Measurements from ENCODE around the gene MRPS6. TPM values are rescaled to one million over a fixed set of nuclear protein-coding genes. Genes with fewer than 3 reads are reported as not detected.

The MRPS6 gene
- total and polyA plus RNA-seq, 12 donors: 25.4 to 135 (median 83.6) TPM

DNA sequence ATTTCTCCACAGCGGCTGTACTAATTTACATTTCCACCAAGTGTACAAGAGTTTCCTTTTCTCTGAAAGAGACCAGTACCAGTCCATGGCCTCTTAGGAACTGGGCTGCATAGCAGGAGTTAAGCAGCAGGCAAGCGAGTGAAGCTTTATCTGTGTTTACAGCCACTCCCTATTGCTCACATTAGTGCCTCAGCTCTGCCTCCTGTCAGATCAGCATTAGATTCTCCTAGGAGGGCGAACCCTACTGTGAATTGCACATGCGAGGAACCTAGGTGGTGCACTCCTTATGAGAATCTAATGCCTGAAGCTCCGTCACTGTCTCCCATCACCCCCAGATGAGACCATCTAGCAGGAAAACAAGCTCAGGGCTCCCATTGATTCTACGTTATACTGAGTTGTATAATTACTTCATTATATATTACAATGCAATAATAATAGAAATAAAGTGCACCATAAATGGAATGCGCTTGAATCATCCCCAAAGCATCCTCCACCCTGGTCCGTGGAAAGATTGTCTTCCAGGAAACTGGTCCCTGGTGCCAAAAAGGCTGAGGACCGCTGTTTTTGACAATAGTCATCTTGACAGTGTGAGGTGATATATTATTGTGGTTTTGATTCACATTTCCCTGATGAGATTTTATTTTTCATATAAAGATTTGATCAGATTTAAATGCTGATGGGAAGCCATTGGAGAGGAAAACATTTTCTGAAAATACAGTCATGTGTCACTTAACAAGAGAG, 45.5 kb upstream of the MRPS6 start:
- intact Hi-C loops (cut with DNase I): no loop called here
- H3K4me1 ChIP-seq (replicated peaks in 1 of 2): no peaks in the 10 kb centered on the region
- TF ChIP-seq POLR2A (IDR thresholded peaks at IDR 0.05) (no peak), CTCF (IDR thresholded peaks at IDR 0.05) (no peak)
- H3K36me3 ChIP-seq (replicated peaks in 1 of 2): no peaks in the 10 kb centered on the region
- no peaks in the 10 kb centered on the region for H3K27me3 ChIP-seq
- H3K27ac ChIP-seq: no peak overlapping the region
- H3K4me3 ChIP-seq: no peak overlapping the region
- H3K9me3 ChIP-seq (replicated peaks in 1 of 3): no peaks in the 10 kb centered on the region
- no peak for DNase-seq
- WGBS, 4 donors: 78 to 86% (median 81%) methylated on average over 8 to 9 of the region's 9 CpGs

GRCh38 chr21:34029743-34030528, 43.4 kb upstream of the MRPS6 start:
- DNase-seq: peak; percentile 31 to 71 (median 36)
- Histone ChIP-seq H3K36me3 (replicated peaks in 1 of 2) (no peaks in the 10 kb centered on the region), H3K4me3 (peak overlapping the region in 1 of 4 donors; percentile 1), H3K27ac (no peak overlapping the region), H3K9me3 (replicated peaks in 1 of 3) (no peaks in the 10 kb centered on the region), H3K27me3 (no peaks in the 10 kb centered on the region), H3K4me1 (replicated peaks in 1 of 2) (no peaks in the 10 kb centered on the region)
- 41 to 51% (median 45%) methylated on average over 13 of the region's 13 CpGs for WGBS, 4 donors
- TF ChIP-seq POLR2A (IDR thresholded peaks at IDR 0.05) (no peak), CTCF (IDR thresholded peaks at IDR 0.05) (no peak)
- intact Hi-C loops (cut with DNase I): no loop called here

DNA sequence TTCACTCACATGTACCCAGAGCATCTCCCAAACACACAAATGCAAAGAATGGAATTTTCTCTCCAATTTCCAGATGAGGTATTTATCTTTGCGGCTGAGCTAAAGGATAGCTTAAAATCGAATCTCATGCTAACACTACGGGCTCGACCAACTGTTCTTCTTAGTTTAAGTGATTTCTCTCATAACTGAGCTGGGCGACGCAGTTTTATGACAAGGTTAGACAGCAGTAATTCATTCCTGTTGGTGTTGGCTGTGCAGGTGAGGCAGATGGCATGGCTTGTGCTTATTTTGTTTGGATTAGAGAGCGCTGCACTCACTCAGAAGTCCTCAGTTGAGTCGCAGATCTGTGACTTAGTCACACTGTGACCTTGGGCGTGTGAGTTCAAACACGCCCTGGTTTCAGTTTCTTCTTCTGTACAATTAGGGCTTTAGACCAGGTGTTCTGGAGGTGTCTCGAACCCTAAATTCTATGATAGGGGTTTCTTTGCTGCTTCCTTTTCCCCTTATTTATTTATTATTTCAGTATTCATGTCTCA, 41.5 kb upstream of the MRPS6 start:
- no peaks in the 10 kb centered on the region for H3K9me3 ChIP-seq (replicated peaks in 1 of 3)
- no peaks in the 10 kb centered on the region for H3K27me3 ChIP-seq
- intact Hi-C loops (cut with DNase I): no loop called here
- H3K27ac ChIP-seq: no peak overlapping the region
- peak in 5 of 7 donors; percentile 27 to 40 (median 36) for DNase-seq
- WGBS, 4 donors: 48 to 57% (median 53%) methylated on average over 11 of the region's 11 CpGs
- H3K4me1 ChIP-seq (replicated peaks in 1 of 2): no peaks in the 10 kb centered on the region
- no peaks in the 10 kb centered on the region for H3K36me3 ChIP-seq (replicated peaks in 1 of 2)
- H3K4me3 ChIP-seq: peak overlapping the region in 1 of 4 donors; percentile 35
- no peak for TF ChIP-seq POLR2A (IDR thresholded peaks at IDR 0.05)
- no peak for TF ChIP-seq CTCF (IDR thresholded peaks at IDR 0.05)

GRCh38 chr21:34034369-34035014, 38.9 kb upstream of the MRPS6 start:
- no peaks in the 10 kb centered on the region for H3K27me3 ChIP-seq
- TF ChIP-seq CTCF (IDR thresholded peaks at IDR 0.05) (no peak), POLR2A (IDR thresholded peaks at IDR 0.05) (no peak)
- no peaks in the 10 kb centered on the region for H3K4me1 ChIP-seq (replicated peaks in 1 of 2)
- no peak overlapping the region for H3K4me3 ChIP-seq
- DNase-seq: no peak
- H3K36me3 ChIP-seq (replicated peaks in 1 of 2): no peaks in the 10 kb centered on the region
- H3K27ac ChIP-seq: no peak overlapping the region
- intact Hi-C loops (cut with DNase I): no loop called here
- 65 to 78% (median 72%) methylated on average over 8 of the region's 8 CpGs for WGBS, 4 donors
- H3K9me3 ChIP-seq (replicated peaks in 1 of 3): no peaks in the 10 kb centered on the region
